K562 (cell line): ENCODE data around the gene KRT38. TPM values are rescaled to one million over a fixed set of nuclear protein-coding genes. Genes with fewer than 3 reads are reported as not detected.
"Not testable (repeated sequence)": the region's sequence is repeated elsewhere in the genome, so short reads cannot be mapped to it uniquely, and the experiment has no call there.

Source experiments
- ATAC-seq: fragments of 200-7000 bp; cut with Tn5 transposase; 3 replicates; pipeline ENCODE4 v1.9.1; 2020; ENCODE audit warnings: moderate library complexity
- BruUV-seq: library from RNA; stranded (reverse); fragments of 400-500 nt; replicated peaks from 2 replicates; lab custom pipeline; 2021; lab: Mats Ljungman, UMichigan
- CTCF ChIA-PET: fragments of 300-600 bp; formaldehyde crosslinking; extraction: SDS; loops from one replicate; lab custom pipeline; 2021; ENCODE audit warnings: low intra/inter-chr PET ratio; lab: Yijun Ruan, JAX
- POLR2A ChIA-PET: fragments of 300-600, 350-650 bp; sonication (Branson Sonifier 250); formaldehyde crosslinking; extraction: SDS; loops from one replicate; lab custom pipeline; 2021; ENCODE audit warnings: antibody characterized with exemption, inconsistent platforms; lab: Yijun Ruan, JAX
- DNase-seq, 4 experiments: peaks; one replicate each; pipeline versions ENCODE4 v3.0.0 to v3.0.0-alpha.2; 2011 to 2018; ENCODE audit warnings: low spot score in 3 of 4, mixed read lengths in 3 of 4; ENCODE audit errors: extremely low read depth in 1 of 4
- FAIRE-seq: peaks from 2 replicates; lab custom pipeline; 2011; peaks lifted over from hg19 to GRCh38; lab: Jason Lieb, UNC
- H2AFZ ChIP-seq: 2 replicates; pipeline ENCODE4 v1.6.0; 2011; ENCODE audit warnings: low read depth, low read length, control low read depth, inconsistent platforms
- H3K27ac ChIP-seq: fragments of 200-600 bp; 3 replicates; pipeline ENCODE4 v1.8.0; 2011; ENCODE audit warnings: low read depth, mild to moderate bottlenecking, control low read depth, inconsistent platforms, low read length, moderate library complexity, mixed read lengths; ENCODE audit errors: extremely low read depth
- H3K27me3 ChIP-seq, 2 experiments: fragments of 300-600 bp in 1 of 2; 2 replicates in 1 of 2; 3 replicates in 1 of 2; pipeline versions ENCODE4 v1.6.0 to v1.8.0; 2011; ENCODE audit warnings: inconsistent platforms in 2 of 2, low read length in 2 of 2, mild to moderate bottlenecking in 1 of 2, mixed read lengths in 1 of 2, moderate library complexity in 1 of 2; ENCODE audit not compliant: control insufficient read depth in 2 of 2, insufficient read depth in 2 of 2
- H3K36me3 ChIP-seq: fragments of 300-600 bp; 3 replicates; pipeline ENCODE4 v1.8.0; 2011; ENCODE audit warnings: mild to moderate bottlenecking, low read length, inconsistent platforms; ENCODE audit not compliant: control insufficient read depth, insufficient read depth
- H3K4me1 ChIP-seq, 2 experiments: fragments of 200-600 bp in 1 of 2; replicated peaks in 1 of 2; 2 replicates in 1 of 2; 3 replicates in 1 of 2; pipeline versions ENCODE4 v1.5.1 to v1.8.0; 2011; ENCODE audit warnings: inconsistent platforms in 2 of 2, low read length in 2 of 2, mild to moderate bottlenecking in 1 of 2, mixed read lengths in 1 of 2, moderate library complexity in 1 of 2; ENCODE audit not compliant: control insufficient read depth in 2 of 2, insufficient read depth in 2 of 2
- H3K4me2 ChIP-seq: 2 replicates; pipeline ENCODE4 v1.6.1; 2011; ENCODE audit warnings: low read length, control low read depth, inconsistent platforms, mixed read lengths; ENCODE audit not compliant: insufficient read depth
- H3K4me3 ChIP-seq: fragments of 200-600 bp; sonication (generic), shearing (Covaris generic); 2 replicates; pipeline ENCODE4 v1.5.1; 2016; ENCODE audit warnings: control low read depth, inconsistent platforms
- H3K79me2 ChIP-seq: fragments of 200-600 bp; 3 replicates; pipeline ENCODE4 v1.8.0; 2011; ENCODE audit warnings: low read length, inconsistent platforms; ENCODE audit not compliant: control insufficient read depth, insufficient read depth
- H3K9ac ChIP-seq, 2 experiments: 2 replicates each; pipeline versions ENCODE4 v1.6.0 to v1.6.1; 2011; ENCODE audit warnings: low read depth in 2 of 2, low read length in 2 of 2, control low read depth in 1 of 2, inconsistent platforms in 1 of 2, mild to moderate bottlenecking in 1 of 2, mixed read lengths in 1 of 2; ENCODE audit not compliant: insufficient read depth in 1 of 2
- H3K9me1 ChIP-seq: one replicate; pipeline ENCODE4 v1.6.0; 2011; ENCODE audit warnings: inconsistent platforms, mild to moderate bottlenecking, low read length, moderate library complexity; ENCODE audit not compliant: control insufficient read depth, insufficient read depth
- H3K9me3 ChIP-seq: replicated peaks from 2 replicates; pipeline ENCODE4 v1.5.1; 2011; ENCODE audit warnings: low read depth, low read length, inconsistent platforms; ENCODE audit not compliant: control insufficient read depth, insufficient read depth
- H4K20me1 ChIP-seq: replicated peaks from 2 replicates; pipeline ENCODE4 v1.6.1; 2011; ENCODE audit warnings: low read length, inconsistent platforms, mixed read lengths; ENCODE audit not compliant: control insufficient read depth, insufficient read depth
- BRD4 ChIP-seq: fragments of 200-600 bp; sonication (generic); IDR thresholded peaks from 2 replicates; pipeline ENCODE4 v1.6.1; 2017; ENCODE audit warnings: inconsistent platforms
- HMG20A ChIP-seq: fragments of 450-650 bp; formaldehyde crosslinking; conservative IDR thresholded peaks from 2 replicates; pipeline ENCODE4 v1.4.0; 2020; ENCODE audit warnings: mild to moderate bottlenecking, mixed read lengths
- RHOXF2B ChIP-seq: fragments of 250-450 bp; sonication (Bioruptor Pico); conservative IDR thresholded peaks from 2 replicates; pipeline ENCODE4 v1.5.1; 2021
- SMARCC2 ChIP-seq: fragments of 450-650 bp; IDR thresholded peaks from 2 replicates; pipeline ENCODE4 v1.6.1; 2017; ENCODE audit warnings: antibody characterized with exemption, moderate library complexity, mild to moderate bottlenecking, low read depth
- SP1 ChIP-seq: sonication (generic); formaldehyde crosslinking; IDR thresholded peaks from 2 replicates; pipeline ENCODE4 v1.8.1; 2022; ENCODE audit warnings: mild to moderate bottlenecking, missing genetic modification reagents
- SUPT5H ChIP-seq: fragments of 450-650 bp; IDR thresholded peaks from 2 replicates; pipeline ENCODE4 v1.6.1; 2016
- XRCC5 ChIP-seq: fragments of 200-400 bp; formaldehyde crosslinking; IDR thresholded peaks from 2 replicates; pipeline ENCODE4 v1.6.1; 2017; ENCODE audit warnings: low read depth, mild to moderate bottlenecking, low read length
- ZNF133 ChIP-seq: fragments of 250-450 bp; sonication (Bioruptor Pico); IDR thresholded peaks from 2 replicates; pipeline ENCODE4 v1.4.0; 2020; ENCODE audit warnings: mild to moderate bottlenecking
- ZNF695 ChIP-seq: fragments of 450-650 bp; formaldehyde crosslinking; IDR thresholded peaks from 2 replicates; pipeline ENCODE4 v1.4.0; 2020; ENCODE audit warnings: mild to moderate bottlenecking, moderate library complexity
- ZNF785 ChIP-seq: fragments of 250-450 bp; sonication (Bioruptor Pico); IDR thresholded peaks from 2 replicates; pipeline ENCODE4 v1.4.0; 2020; ENCODE audit warnings: mild to moderate bottlenecking
- WGBS: fragments of 100-300 bp; shearing (Covaris generic); methylation state at CpG from one replicate; pipeline ENCODE4 v1.1.6; 2016; ENCODE audit warnings: low coverage, mixed read lengths; ENCODE audit not compliant: insufficient coverage; ENCODE audit errors: missing lambda C conversion rate; 5-methylcytosine and 5-hydroxymethylcytosine counted together
- in situ Hi-C: fragments of 300-500 bp; cut with MboI; formaldehyde crosslinking; loops from 4 replicates; pipeline ENCODE4 v1.15.0; 2018; ENCODE audit warnings: inconsistent platforms, mixed read lengths
- intact Hi-C: fragments of 100-400 bp; cut with micrococcal nuclease; formaldehyde crosslinking; loops from 2 replicates; pipeline ENCODE4 v1.14.2; 2022
- polyA plus RNA-seq, 8 experiments: library from polyadenylated mRNA; depleted of rRNA in 4 of 8; stranded (reverse) in 5 of 8; unstranded in 3 of 8; fragments of >200 nt; fragmentation: Nextera tagmentation in 2 of 8; fragmentation: Illumina TruSeq in 1 of 8; extraction: Ambion mirVana in 2 of 8; extraction: Trizol in 1 of 8; gene quantifications; 2 replicates each; pipeline versions ENCODE4 v1.2.1 to v1.2.3, GENCODE V29; 2011 to 2014; ENCODE audit warnings: inconsistent platforms in 1 of 8, missing spikeins in 1 of 8
- total RNA-seq, 7 experiments: library from RNA; depleted of rRNA in 6 of 7; stranded (reverse); fragments of >200 nt in 6 of 7; fragmentation: Illumina TruSeq in 2 of 7; extraction: Trizol in 2 of 7; gene quantifications; 2 replicates each; pipeline versions ENCODE4 v1.2.1 to v1.2.3, GENCODE V29; 2011 to 2021; ENCODE audit warnings: low replicate concordance in 1 of 7
- TF ChIP-seq, protein P1 (sequence below): fragments of 250-450 bp; sonication (Bioruptor Pico); IDR thresholded peaks from 2 replicates; pipeline ENCODE4 v1.5.0; 2021
- TF ChIP-seq, protein P2 (sequence below): fragments of 250-450 bp; sonication (Bioruptor Pico); IDR thresholded peaks from 2 replicates; pipeline ENCODE4 v1.4.0; 2020; ENCODE audit warnings: mild to moderate bottlenecking, moderate library complexity, borderline replicate concordance
- TF ChIP-seq, protein P3 (sequence below): fragments of 450-650 bp; IDR thresholded peaks from 2 replicates; pipeline ENCODE4 v1.6.1; 2016; ENCODE audit warnings: antibody characterized with exemption

Gene KRT38
- total and polyA plus RNA-seq, 9 of the 15 experiments (the other 6 are each of a cell fraction or from before 2014, with no cell fraction given) = not detected

DNA sequence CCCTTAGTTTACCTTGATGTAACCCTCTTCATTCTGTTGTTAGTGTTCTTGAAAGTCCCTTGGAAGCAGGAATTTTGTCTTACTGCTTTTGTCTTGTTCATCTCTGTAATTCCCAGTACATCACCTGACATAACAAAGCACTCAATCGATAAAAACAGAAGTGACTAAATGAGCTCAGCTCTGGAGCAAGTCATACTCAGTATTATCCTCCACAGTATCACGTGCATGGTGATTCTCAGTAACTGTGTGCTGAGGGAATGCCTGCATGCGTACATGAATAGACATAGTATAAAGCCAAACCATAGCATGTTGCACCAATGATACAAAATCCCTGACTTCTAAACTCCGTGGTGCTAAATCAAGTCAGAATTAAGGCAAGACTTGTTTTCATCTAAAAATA, 7.2 kb downstream of the KRT38 start:
- DNase-seq (no peak), FAIRE-seq (no peak), ATAC-seq (no peak)
- H3K9me1 ChIP-seq = no peaks in the 10 kb centered on the region
- in situ Hi-C loops (no loop called here), intact Hi-C loops (no loop called here)
- no peaks in the 10 kb centered on the region for H3K79me2 ChIP-seq
- no peak overlapping the region for H3K4me3 ChIP-seq
- peaks cover 2 to 28% of the 10 kb centered on the region in 2 experiments; a peak in 4 of 5 replicates for H3K27me3 ChIP-seq
- WGBS = 1% methylated on average over 4 of the region's 4 CpGs
- no peak overlapping the region for H3K9ac ChIP-seq
- no peak overlapping the region for H3K27ac ChIP-seq
- TF ChIP-seq SMARCC2 (no peak), SUPT5H (no peak), RHOXF2B (CRISPR knock-in tag) (no peak), ZNF133 (CRISPR knock-in tag) (no peak), SP1 (no peak), XRCC5 (no peak), ZNF785 (CRISPR knock-in tag) (no peak), BRD4 (no peak), ZNF695 (CRISPR knock-in tag) (no peak), HMG20A (CRISPR knock-in tag) (no peak)
- TF ChIP-seq, protein P1, sequence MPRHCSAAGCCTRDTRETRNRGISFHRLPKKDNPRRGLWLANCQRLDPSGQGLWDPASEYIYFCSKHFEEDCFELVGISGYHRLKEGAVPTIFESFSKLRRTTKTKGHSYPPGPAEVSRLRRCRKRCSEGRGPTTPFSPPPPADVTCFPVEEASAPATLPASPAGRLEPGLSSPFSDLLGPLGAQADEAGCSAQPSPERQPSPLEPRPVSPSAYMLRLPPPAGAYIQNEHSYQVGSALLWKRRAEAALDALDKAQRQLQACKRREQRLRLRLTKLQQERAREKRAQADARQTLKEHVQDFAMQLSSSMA (CRISPR knock-in tag) = no peak
- TF ChIP-seq, protein P2, sequence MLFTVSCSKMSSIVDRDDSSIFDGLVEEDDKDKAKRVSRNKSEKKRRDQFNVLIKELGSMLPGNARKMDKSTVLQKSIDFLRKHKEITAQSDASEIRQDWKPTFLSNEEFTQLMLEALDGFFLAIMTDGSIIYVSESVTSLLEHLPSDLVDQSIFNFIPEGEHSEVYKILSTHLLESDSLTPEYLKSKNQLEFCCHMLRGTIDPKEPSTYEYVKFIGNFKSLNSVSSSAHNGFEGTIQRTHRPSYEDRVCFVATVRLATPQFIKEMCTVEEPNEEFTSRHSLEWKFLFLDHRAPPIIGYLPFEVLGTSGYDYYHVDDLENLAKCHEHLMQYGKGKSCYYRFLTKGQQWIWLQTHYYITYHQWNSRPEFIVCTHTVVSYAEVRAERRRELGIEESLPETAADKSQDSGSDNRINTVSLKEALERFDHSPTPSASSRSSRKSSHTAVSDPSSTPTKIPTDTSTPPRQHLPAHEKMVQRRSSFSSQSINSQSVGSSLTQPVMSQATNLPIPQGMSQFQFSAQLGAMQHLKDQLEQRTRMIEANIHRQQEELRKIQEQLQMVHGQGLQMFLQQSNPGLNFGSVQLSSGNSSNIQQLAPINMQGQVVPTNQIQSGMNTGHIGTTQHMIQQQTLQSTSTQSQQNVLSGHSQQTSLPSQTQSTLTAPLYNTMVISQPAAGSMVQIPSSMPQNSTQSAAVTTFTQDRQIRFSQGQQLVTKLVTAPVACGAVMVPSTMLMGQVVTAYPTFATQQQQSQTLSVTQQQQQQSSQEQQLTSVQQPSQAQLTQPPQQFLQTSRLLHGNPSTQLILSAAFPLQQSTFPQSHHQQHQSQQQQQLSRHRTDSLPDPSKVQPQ = no peak
- TF ChIP-seq, protein P3, sequence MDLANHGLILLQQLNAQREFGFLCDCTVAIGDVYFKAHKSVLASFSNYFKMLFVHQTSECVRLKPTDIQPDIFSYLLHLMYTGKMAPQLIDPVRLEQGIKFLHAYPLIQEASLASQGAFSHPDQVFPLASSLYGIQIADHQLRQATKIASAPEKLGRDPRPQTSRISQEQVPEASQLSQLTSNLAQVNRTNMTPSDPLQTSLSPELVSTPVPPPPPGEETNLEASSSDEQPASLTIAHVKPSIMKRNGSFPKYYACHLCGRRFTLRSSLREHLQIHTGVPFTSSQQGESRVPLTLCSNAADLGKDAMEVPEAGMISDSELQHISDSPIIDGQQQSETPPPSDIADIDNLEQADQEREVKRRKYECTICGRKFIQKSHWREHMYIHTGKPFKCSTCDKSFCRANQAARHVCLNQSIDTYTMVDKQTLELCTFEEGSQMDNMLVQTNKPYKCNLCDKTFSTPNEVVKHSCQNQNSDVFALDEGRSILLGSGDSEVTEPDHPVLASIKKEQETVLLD = no peak
- POLR2A ChIA-PET = interaction anchor here (1.5 kb wide), 1 partner anchor 15 kb away, joined by 5 read pairs; no protein-coding TSS in a partner anchor
- no peaks in the 10 kb centered on the region for H3K9me3 ChIP-seq
- no peaks in the 10 kb centered on the region for H3K36me3 ChIP-seq
- no peak overlapping the region for H3K4me2 ChIP-seq
- H4K20me1 ChIP-seq = no peaks in the 10 kb centered on the region
- no peaks in the 10 kb centered on the region for H3K4me1 ChIP-seq
- H2AFZ ChIP-seq = no peak overlapping the region
- BruUV-seq = no TSS peak
- CTCF ChIA-PET = no interaction called here

DNA sequence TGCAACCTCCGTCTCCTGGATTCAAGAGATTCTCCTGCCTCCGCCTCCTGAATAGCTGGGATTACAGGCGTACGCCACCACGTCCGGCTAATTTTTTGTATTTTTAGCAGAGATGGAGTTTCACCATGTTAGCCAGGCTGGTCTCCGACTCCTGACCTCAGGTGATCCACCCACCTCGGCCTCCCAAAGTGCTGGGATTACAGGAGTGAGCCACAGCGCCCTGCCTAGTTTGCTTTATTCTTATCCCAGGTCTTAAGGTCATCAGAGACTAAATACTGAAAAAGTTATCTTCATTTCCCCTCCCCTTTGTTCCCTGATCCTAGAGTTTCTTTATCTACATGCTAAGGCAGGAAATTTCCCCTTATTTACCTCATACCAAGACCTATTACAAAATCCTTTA, 10.4 kb downstream of the KRT38 start:
- ATAC-seq, BruUV-seq, CTCF ChIA-PET: not testable (repeated sequence)

More for the DNA sequence above, 10.4 kb downstream of the KRT38 start:
- H3K27ac ChIP-seq, H3K9me3 ChIP-seq, H3K9ac ChIP-seq, intact Hi-C loops, POLR2A ChIA-PET, H4K20me1 ChIP-seq, in situ Hi-C loops, H3K4me3 ChIP-seq, H3K79me2 ChIP-seq, FAIRE-seq, H3K4me1 ChIP-seq, DNase-seq, H3K9me1 ChIP-seq, H3K4me2 ChIP-seq, H3K36me3 ChIP-seq, H2AFZ ChIP-seq: not testable (repeated sequence)
- WGBS = 0% methylated on average over 9 of the region's 9 CpGs
- peaks cover 8 to 16% of the 10 kb centered on the region in 2 experiments; a peak in 4 of 5 replicates for H3K27me3 ChIP-seq
